ENCODE results near the gene RFTN2.
"Not testable (repeated sequence)": the region's sequence is repeated elsewhere in the genome, so short reads cannot be mapped to it uniquely, and the experiment has no call there.

Gene RFTN2

GRCh38 chr2:197674591-197674990 lies 796 bp downstream of the RFTN2 start:
- DNase-seq (ENCODE audit: low spot score), result no peak

GRCh38 chr2:197674060-197674459 lies 1.3 kb downstream of the RFTN2 start:
- DNase-seq (ENCODE audit: low spot score), result no peak

DNA sequence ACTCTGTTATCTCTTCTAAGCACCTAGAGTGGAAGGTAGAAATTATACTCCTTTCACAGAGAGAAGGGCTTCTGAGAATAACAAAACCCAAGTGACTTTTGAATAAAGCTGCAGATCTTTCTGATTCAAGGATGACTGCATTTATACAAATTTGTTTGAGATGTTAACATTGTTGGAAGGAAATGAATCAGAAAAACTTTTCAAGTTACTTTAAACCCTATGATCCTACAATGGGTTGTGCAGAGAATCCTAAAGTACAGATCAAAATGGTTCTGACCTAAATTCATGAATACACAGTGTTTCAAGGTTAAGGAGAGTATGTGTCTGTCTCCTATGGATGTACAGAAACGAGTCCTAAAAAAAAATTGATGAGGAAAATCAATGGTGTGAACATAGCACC lies 1.8 kb downstream of the RFTN2 start:
- DNase-seq (ENCODE audit: low spot score), result no peak

DNA sequence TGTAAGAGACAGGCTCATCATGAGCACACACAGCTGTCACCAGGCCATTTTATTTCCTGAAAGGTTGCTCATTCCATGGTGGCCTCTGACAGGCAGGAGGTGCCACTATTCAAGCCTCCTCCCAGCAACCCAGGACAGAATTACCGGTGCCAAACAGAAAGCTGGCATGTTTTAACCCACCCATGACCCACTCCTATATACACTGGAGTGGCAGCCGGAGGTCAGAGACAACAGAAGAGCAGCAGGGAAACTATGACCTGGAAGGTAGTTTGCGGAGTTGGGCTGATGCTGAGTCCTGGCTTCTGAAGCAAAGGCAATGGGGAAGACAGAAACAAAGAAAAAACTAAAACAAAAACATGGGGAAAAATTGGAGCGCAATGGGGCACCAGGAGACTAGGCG lies 2.3 kb downstream of the RFTN2 start:
- no peak for DNase-seq (ENCODE audit: low spot score)

DNA sequence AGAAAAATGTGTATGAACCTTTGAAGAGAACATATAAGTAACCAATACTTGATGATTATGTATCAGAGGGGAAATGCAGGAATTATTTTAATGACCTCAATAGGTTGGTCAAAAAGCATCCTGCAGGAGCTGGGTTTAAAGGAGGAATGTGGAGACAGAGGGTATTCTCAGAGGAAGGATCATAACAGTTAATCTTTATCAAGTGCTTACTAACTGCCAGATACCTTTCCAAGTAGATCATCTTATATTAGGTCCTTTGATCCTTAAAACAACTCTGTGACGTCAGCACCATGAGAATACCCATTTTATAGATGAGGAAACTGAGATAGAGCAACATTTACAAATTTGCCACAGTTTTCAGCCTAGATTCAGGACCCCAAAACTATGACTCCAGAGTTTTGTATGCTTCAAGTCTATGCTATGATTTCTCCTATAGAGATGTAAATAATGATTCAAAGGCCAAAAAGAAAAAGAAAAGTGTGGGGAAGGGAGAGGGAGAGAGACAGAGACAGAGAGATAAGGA lies 3.0 kb downstream of the RFTN2 start:
- DNase-seq (ENCODE audit: low spot score), result no peak

- DNase-seq (ENCODE audit: low spot score), result no peak
Measured at GRCh38 chr2:197669077-197669476, 6.3 kb downstream of the RFTN2 start.

GRCh38 chr2:197668296-197668695 lies 7.1 kb downstream of the RFTN2 start:
- no peak for DNase-seq (ENCODE audit: low spot score)

DNA sequence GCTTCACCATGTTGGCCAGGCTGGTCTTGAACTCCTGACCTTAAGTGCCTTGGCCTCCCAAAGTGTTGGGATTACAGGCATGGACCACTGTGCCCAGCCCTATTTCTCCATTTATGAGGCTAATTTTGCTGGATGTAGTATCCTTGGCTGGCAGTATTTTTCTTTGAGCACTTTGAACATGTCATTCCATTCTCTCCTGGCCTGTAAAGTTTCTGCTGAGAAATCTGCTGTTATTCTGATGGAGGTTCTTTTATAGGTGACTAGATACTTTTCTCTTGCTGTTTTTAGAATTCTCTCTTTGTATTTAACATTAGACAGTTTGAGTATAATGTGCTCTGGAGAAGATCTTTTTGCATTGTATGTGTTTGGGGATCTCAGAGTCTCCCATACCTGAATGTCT lies 9.1 kb downstream of the RFTN2 start:
- no peak for DNase-seq (ENCODE audit: low spot score)

GRCh38 chr2:197661626-197662025 lies 13.8 kb downstream of the RFTN2 start:
- no peak for DNase-seq (ENCODE audit: low spot score)

DNA sequence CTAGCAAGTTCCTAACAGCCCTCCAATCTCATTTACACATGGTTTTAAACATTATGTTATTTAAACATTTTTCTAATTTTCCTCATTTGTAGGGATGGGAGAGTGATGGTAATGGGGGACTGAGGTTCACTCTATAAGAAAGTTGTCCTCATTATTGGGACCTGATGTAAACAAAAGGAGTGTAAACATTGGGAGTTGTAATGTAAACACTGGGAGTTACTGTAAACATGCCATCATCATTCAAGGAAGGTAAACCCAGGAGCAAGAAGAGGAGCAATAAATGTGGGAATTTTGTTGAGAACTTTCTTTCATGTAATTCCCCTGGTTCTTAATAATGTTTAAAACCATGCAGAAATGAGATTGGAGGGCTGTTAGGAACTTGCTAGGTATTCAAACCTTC lies 17.8 kb downstream of the RFTN2 start:
- DNase-seq (ENCODE audit: low spot score), result no peak

DNA sequence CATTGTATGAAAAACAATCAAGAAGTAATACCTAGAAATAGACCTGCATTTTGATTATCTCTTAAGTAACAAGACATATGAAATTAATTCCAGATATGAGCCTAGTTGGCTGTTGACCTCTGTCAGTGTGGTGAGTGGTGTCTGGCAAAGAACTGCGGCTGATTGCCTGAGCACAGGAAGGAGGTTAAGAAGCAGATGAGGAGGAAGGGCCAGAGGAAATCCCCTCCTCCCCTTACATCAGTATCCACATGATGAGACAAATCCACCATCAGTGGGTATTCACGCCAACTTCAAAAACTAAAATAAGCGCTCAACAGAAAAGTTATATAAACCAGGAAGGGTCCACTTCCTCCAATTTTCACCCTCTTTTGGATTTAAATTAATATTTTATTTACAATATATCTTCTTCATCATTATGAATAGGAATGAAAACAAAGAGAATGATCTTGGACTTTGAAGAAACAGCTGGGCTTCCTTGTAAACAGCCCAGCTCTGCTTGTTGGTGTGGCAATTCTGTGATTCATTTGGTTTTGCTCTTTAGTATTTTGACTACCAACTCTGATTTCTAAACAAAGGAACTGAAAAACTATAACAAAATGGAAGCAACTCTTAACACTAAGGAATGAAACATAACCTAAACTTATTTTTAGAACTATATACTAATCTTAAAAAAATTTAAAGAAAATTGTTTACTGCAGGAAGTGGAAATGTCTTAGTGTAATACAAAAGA lies 27.3 kb downstream of the RFTN2 start:
- no peak for DNase-seq (ENCODE audit: low spot score)

- DNase-seq (ENCODE audit: low spot score), result no peak
Measured at GRCh38 chr2:197641666-197642065, 33.7 kb downstream of the RFTN2 start.

- DNase-seq (ENCODE audit: low spot score), result not testable (repeated sequence)
Measured at GRCh38 chr2:197640571-197641122, 34.7 kb downstream of the RFTN2 start.

DNA sequence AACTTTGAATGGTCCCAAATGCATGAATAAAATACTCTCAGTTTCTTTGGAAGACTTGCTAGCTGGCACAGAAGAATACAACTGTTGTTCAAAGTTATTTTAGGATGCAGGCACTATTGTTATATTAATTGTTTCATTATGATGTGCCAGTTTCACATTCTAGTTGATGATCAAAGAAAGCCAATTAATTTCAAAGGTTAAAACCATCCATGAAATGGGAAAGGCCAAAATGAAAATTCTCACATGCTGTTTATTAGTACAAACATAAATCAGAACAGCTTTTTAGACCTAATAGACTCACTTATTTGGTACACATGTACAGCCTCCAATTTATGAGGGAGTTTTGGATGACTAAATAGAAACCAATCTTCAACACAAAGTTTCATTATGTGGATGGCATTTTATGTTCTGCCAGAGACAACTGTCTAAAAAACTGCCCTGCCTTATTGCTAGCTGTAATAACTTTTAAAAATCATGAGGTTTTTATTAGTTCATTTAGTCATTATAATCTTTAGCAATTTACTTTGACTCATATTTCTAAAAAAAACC lies 42.2 kb downstream of the RFTN2 start:
- DNase-seq (ENCODE audit: low spot score), result no peak

DNA sequence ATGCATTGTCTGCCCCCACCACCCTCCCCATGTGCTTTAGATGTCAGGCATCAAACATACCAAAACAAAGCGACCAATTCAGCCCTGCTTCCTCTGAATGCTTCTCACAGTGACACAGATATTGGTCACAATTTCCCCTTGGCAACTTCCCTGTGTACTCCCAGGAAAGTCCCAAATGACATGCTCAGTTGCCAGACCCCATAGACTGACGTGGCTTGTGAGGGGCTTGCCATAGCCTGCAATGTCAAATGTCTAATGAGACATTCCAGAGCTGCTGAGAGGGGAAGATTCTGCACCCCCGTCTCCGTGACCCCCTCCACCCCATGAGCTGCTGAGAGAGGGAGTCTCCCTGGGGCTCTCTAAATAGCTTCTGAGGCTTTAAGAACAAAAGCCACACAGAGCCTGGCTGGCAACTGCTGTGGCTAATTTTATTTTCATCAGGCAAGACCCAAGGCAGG lies 47.3 kb downstream of the RFTN2 start:
- DNase-seq (ENCODE audit: low spot score), result no peak

DNA sequence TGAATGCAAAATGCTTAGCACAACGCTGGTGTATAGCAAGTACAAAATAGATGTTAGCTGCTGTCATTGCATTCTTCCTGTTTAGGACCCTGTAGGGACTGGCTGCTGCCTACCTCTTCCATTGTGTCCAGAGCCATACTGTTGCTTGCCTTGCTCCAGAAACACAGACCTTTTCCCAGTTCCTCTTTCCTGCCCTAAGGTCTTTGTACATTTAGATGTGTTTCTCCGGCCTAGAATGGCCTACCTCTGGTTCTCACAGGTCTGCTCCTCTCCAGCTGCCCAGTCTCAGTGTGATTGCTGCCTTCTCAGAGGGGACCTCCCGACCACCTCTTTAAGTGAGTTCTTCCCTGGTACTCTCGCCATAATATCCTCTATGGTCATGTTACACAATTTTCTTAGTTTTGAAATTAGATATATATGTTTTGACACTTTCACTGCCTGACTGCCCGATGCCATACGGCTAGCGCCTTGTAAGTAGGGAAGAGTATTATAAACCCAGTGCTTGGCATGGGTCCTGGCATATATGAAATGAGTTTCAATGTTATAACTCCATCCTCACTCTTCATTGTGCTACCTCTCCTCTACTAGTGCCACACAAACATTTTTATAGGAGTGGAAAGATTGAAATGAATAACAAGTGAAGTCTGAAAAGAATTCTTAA lies 48.3 kb downstream of the RFTN2 start:
- no peak for DNase-seq (ENCODE audit: low spot score)

DNA sequence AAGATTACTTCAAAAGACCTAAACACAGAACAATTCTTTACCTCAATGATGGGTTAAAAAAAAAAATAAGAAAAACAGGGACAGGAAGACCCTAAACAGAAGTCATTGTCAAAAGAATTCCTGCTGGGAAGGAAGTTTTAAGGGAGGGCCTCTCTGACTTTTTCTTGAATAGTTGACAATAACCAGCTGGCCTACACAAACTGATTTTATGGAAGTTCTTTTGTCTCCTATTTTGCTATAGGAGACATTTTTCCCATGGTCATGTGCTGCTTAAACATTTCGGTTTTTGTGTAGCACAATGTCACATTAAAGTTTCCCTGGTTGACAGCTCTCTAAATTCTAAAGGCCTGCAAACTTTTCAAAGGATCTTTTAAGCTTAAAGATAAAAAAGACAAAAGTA lies 55.3 kb downstream of the RFTN2 start:
- no peak for DNase-seq (ENCODE audit: low spot score)

DNA sequence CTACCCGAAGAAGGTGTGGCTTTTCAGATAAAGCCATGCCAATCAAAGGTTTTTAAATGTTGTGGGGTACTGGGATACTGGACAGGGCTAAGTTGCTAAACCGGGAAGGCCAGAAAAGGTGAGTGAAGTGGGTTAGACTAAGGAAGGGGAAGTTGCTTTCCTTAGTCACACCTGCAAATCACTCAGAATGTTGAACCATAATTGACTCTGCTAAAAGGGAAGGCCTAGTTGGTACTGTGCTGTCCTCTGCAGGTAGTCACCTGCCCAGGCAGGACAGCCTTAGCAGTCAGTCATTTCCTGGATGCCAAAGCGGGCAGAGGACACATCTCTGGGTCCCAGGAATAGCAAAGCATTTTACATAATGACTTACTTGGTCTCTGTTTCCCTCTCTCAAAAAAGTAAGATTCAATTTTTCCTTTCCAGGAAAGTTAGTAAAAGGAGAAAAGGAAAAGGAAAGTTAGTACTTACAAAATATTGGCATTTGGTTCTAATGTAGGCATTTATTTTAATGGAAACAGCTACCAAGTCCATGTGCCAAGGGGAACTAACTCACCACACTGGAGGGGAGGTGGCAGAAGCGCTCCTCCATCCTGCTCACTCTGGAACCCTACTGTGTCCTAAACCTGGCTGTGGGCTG lies 60.3 kb downstream of the RFTN2 start:
- no peak for DNase-seq (ENCODE audit: low spot score)

DNA sequence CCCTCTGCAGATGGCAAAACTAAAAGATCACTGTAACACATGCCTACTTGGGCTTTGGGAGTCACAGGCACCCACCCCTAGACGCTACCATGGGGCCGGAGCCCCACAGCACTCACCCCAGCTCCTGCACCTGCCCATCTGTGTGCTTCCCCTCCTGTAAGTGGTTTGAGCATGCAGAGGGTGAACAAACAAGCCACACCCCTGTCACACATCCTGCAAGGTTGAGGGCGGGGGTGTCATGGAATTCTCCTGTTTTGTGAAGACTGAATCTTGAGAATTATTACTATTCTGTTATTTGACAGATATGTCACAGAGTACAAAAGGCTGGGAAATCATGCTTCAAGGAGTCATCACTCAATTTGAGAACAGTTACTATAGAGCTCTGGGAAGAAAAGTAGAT lies 60.9 kb downstream of the RFTN2 start:
- no peak for DNase-seq (ENCODE audit: low spot score)

- DNase-seq (ENCODE audit: low spot score), result no peak
Measured at GRCh38 chr2:197613509-197613987, 61.8 kb downstream of the RFTN2 start.

DNA sequence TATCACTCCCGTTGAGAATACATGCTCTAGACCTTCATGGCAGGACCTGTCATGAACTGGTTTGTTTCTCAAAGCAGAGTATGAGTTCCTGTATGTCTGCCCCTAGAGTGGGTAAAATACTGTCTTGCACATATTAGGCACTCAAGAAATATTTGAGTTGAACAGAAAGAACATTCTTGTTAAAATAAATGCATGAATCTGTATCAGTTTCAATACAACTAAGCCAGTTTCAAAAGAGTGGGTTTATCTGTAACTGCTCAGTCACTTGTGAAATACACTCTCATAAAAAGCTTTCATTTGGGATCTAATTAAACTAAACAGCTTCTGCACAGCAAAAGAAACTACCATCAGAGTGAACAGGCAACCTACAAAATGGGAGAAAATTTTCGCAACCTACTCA lies 69.2 kb downstream of the RFTN2 start:
- DNase-seq (ENCODE audit: low spot score), result no peak

DNA sequence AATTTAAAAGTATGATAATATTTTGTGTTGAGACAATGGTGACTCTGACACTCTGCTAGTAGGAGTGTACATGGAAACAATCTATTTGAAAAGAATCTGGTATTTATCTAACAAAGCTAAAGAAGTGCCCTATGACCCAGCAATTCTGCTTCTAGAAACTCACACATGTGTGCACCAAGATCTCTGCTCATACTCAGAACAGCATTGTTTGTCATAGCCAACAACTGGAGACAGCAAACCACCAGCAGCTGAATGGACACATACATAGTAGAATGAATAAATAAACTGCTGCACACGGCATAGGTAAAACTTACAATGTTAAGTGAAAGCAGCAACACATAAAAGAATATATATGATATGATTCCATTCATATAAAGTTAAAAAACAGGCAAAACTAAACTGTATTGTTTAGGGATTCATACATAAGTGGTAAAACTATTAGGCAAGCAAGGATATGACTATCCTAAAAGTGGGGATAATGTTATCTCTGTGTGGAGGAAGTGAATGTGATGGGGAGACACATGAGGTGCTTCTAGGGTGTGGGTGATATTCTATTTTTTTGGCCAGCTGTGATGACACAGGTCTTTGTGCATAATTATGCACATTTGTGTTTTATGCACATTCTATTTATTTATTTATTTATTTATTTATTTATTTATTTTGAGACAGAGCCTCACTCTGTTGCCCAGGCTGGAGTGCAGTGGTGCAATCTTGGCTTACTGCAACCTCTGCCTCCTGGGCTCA lies 71.1 kb downstream of the RFTN2 start:
- DNase-seq (ENCODE audit: low spot score), result no peak

All from D341Med (cell line).